ENCODE results near the gene REC8. TPM values are rescaled to one million over a fixed set of nuclear protein-coding genes. Genes with fewer than 3 reads are reported as not detected.
"Not testable (repeated sequence)": the region's sequence is repeated elsewhere in the genome, so short reads cannot be mapped to it uniquely, and the experiment has no call there.

REC8 gene
- total RNA-seq, 1 experiment from 2014 or later = not detected

DNA sequence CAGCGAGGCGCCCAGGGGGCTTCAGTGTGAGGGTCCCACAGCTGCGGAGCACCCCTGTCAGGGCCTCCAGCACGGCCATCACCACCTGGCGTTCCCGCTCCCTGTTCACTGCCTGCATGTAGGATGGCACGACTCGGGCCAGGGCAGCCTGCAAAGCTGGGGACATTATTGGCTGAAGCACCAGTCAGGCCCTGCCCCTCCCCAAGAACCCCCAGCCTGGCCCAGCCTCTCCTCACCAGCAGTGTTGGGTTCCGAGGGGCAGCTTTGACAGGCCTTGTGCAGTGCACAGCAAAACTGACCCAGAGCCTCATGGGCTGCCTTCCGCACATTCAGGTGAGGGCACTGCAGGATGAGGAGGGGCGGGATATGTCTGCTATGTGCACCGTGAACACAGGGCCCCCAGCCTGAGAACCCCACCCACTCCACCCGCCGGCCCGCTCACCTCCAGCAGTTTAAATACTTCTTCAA lies 11.2 kb downstream of the REC8 start:
- DNase-seq (ENCODE audit: low spot score) = no peak

- no peak for DNase-seq (ENCODE audit: low spot score)
These were observed 12.5 kb downstream of the REC8 start for GRCh38 chr14:24184104-24184970.

DNA sequence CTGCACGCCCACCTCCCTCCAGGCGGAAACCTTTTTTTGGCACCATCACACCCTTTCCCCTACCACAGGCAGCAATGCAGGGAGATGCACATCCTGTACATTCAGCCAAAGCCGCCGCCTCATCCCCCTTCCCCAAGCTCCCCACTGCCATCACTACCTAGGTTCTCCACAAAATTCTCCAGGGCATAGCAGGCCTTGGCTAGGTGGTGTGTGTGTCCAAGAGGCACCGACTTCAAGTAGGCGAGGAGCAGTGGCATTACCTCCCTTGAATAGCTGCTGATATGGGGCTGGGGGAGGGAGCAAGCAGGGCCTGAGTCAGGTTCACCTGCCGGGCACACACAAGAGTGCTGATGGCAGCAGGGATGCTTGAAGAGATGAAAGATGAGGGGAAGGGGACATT lies 13.1 kb downstream of the REC8 start:
- DNase-seq (ENCODE audit: low spot score) = no peak

DNA sequence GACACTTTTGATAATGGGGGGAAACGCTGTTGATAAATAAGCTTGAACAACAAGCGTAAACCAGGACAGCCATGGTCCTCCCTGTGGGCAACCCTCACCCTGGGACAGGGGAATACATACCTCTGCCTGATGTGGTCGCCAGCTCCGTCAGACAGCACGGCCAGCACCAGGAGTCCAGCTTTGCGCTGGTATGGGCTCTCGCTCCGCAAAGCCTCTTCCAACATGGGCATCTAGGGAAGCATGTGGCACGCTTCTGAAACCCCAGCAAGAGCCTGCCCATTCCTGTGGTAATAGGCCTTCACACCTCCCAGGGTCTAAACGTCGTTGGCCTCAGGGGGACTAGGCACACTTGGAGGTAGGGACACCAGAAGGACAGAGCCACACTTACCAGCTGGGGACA lies 13.9 kb downstream of the REC8 start:
- DNase-seq (ENCODE audit: low spot score) = no peak

DNA sequence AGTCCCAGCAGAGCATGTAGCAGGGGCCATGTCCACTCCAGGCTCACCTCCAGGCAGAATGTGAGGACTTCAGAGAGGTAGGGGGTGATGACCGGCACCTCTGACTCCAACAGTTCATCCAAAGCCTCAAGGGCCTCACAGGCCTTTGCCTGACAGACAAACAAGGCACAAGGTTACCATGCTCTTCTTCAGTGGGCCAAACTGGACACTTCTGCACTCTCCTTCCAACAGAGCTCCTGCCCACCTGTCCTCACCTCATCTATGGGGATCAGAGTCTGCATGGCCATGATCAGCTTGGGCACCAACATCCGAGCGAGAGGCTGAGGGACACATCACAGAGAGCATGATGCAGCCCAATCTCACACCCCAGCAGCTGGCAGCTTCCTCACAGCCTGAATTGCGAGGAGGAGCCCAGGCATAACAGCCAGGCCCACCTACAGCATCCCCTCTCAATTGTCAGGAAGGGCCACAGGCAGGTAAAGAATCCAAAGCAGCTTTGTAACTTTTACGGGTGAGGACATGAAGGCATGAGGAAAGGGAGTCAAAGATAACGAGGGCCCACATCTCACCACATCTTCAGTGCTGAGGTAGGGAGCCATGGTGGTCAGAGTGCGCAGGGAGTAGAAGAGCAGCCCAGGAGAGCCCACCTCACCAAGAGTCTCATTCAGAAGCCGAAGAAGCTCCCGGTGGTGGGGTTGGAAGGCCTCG lies 15.1 kb downstream of the REC8 start:
- DNase-seq (ENCODE audit: low spot score) = no peak

GRCh38 chr14:24187539-24187915 lies 15.6 kb downstream of the REC8 start:
- DNase-seq (ENCODE audit: low spot score) = no peak

- peak; percentile 91 for DNase-seq (ENCODE audit: low spot score)
These were observed 16.6 kb downstream of the REC8 start, which contains the start of gene IPO4 for GRCh38 chr14:24188251-24189058. Gene IPO4 (minus strand): TSS chr14:24188816. CDS start chr14:24188787, 29 bp downstream.

DNA sequence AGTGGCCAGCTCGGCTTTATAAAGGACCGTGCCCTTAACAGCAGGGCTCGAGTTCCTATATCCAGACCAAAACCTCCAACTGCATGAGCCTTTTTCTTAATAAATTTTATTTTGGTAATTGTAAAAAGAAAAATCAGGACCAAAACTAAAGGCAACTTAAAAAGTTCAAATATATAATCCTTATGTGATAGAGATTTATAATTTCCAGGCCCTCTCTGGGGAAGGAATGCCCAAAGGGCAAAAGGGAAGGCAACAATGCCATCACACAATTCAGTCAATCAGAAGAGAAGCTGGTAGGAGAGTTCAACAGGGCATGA lies 17.1 kb downstream of the REC8 start:
- no peak for DNase-seq (ENCODE audit: low spot score)

DNA sequence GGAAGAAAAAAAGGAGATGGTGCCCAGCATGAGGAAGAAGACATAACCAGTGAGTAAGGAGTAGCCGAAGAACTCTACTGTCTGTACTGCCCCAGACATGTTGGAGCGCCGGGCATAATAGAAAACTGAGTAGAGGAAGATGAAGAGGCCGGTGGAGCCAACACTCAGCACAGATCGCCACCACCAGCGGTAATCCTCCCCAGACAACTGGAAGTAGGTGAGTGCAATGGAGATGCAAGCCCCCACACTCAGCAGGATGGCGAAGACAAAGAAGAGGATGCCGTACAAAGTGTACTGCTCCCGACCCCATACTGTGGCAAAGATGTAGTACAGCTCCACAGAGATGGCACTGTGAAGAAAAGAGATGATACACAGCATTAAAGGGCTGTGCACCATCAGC lies 17.6 kb downstream of the REC8 start:
- DNase-seq (ENCODE audit: low spot score) = no peak

DNA sequence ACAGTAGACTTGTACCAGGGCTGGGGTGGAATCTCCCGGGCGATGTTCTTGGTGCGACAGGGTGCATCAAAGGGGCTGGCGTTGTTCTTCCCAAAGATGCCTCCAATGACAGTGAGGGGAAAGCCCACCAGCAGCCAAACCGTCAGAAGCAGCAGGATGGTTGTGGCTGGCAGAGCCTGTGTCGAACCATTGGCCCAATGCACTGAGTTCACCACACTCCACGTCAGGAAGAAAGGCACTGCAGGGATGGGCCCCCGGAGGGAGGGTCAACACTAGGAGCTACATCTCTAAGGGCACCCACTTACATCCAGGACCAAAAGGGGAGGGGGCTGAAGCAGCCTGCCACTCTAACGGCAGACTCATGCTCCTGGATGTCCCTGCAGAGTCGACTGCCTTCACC lies 18.5 kb downstream of the REC8 start:
- DNase-seq (ENCODE audit: low spot score) = no peak

GRCh38 chr14:24192933-24193332 lies 21.1 kb downstream of the REC8 start:
- DNase-seq (ENCODE audit: low spot score) = no peak

GRCh38 chr14:24194186-24194872 lies 22.4 kb downstream of the REC8 start:
- DNase-seq (ENCODE audit: low spot score) = no peak

GRCh38 chr14:24194873-24195185 lies 22.9 kb downstream of the REC8 start:
- DNase-seq (ENCODE audit: low spot score) = no peak

- DNase-seq (ENCODE audit: low spot score) = peak; percentile 59
These were observed 23.5 kb downstream of the REC8 start, which contains the start of gene TM9SF1 for GRCh38 chr14:24195186-24196070. Gene TM9SF1 (minus strand): TSS chr14:24195441. CDS start chr14:24195019, 422 bp downstream.

DNA sequence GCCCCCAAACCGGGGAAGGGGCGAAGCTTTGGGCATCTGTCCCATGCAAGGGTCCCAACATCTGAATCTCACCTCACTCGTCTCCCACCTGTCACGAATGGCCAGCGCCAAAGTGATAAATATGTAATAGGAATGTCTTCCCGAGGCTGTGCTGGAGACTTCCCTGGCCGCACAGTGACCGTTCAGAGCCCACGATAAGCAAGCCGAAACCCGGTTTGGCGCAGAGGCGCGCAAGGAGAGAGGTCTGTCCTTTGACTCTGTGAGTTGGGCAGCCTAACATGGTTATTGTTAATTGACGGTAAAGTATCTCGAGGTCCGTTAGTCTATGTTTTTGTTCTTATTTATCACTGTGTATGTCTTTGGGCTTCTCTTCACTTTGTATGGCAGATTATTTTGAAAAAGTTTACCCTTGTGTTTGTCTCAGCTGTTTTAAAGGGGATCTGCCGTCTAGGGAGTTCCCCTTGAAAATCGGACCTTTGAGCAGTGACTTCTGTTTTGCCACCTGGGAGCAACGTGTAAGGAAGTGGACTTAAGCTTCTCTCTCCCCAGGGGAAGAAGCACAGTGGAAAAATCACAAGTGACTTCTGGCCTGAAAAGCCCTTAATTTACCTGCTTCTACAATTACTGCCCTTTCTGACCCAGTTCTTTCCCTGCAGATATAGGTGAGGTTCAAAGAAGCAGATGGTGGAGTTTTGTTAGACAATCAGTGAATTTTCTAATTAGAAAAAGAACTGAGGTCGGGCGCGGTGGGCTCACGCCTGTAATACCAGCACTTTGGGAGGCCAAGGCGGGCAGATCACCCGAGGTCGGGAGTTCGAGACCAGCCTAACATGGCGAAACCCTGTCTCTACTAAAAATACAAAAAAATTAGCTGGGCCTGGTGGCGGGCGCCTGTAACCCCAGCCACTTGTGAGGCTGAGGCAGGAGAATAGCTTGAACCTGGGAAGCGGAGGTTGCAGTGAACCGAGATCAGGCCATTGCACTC lies 24.5 kb downstream of the REC8 start:
- no peak for DNase-seq (ENCODE audit: low spot score)

- no peak for DNase-seq (ENCODE audit: low spot score)
These were observed 25.2 kb downstream of the REC8 start for GRCh38 chr14:24197056-24197450.

GRCh38 chr14:24198814-24199524 lies 27.1 kb downstream of the REC8 start:
- DNase-seq (ENCODE audit: low spot score) = no peak

GRCh38 chr14:24202538-24202937 lies 30.7 kb downstream of the REC8 start:
- not testable (repeated sequence) for DNase-seq (ENCODE audit: low spot score)
